Common myeloid progenitor, CD34-positive (primary cell): ENCODE results near the gene TTR.

ENCODE experiments used
- CTCF ChIA-PET: fragments of 350-600 bp; sonication (Branson Sonifier 250); formaldehyde crosslinking; loops from one replicate; lab custom pipeline; 2021; ENCODE audit warnings: antibody characterized with exemption; lab: Charles Lee
- POLR2A ChIA-PET: fragments of 350-600 bp; sonication (Branson Sonifier 250); formaldehyde crosslinking; loops from one replicate; lab custom pipeline; 2021; ENCODE audit warnings: antibody characterized with exemption; lab: Charles Lee
- DNase-seq, 3 donors: peaks; one replicate each; pipeline versions ENCODE4 v3.0.0 to v3.0.0-alpha.2; 2013
- H3K27ac ChIP-seq, 2 experiments: 1 replicate in 1 of 2; 2 replicates in 1 of 2; pipeline ENCODE4 v1.7.0; 2013; ENCODE audit warnings: inconsistent platforms in 2 of 2, low read length in 2 of 2, mild to moderate bottlenecking in 2 of 2, low read depth in 1 of 2, moderate library complexity in 1 of 2; ENCODE audit not compliant: severe bottlenecking in 2 of 2, insufficient read depth in 1 of 2, poor library complexity in 1 of 2
- H3K27me3 ChIP-seq, 5 experiments: replicated peaks in 2 of 5; 1 replicate in 3 of 5; 2 replicates in 2 of 5; pipeline versions ENCODE4 v1.6.1 to v1.7.0; 2013; ENCODE audit warnings: low read length in 4 of 5, mild to moderate bottlenecking in 2 of 5, moderate library complexity in 2 of 5, inconsistent platforms in 1 of 5; ENCODE audit not compliant: insufficient read depth in 5 of 5, control insufficient read depth in 4 of 5
- H3K36me3 ChIP-seq, 4 experiments: 1 replicate in 2 of 4; 2 replicates in 2 of 4; pipeline versions ENCODE4 v1.6.1 to v1.7.0; 2013; ENCODE audit warnings: low read length in 3 of 4, control low read depth in 1 of 4, mild to moderate bottlenecking in 1 of 4; ENCODE audit not compliant: control insufficient read depth in 4 of 4, insufficient read depth in 4 of 4
- H3K4me1 ChIP-seq, 4 experiments: 1 replicate in 3 of 4; 2 replicates in 1 of 4; pipeline versions ENCODE4 v1.6.1 to v1.7.1; 2013; ENCODE audit warnings: low read length in 3 of 4, mild to moderate bottlenecking in 3 of 4, control low read depth in 1 of 4, inconsistent platforms in 1 of 4, moderate library complexity in 1 of 4; ENCODE audit not compliant: control insufficient read depth in 4 of 4, insufficient read depth in 4 of 4; ENCODE audit errors: control extremely low read depth in 1 of 4
- H3K4me3 ChIP-seq, 7 experiments: 1 replicate in 4 of 7; 2 replicates in 3 of 7; pipeline versions ENCODE4 v1.5.1 to v1.7.0; 2013; ENCODE audit warnings: mild to moderate bottlenecking in 7 of 7, low read length in 6 of 7, moderate library complexity in 6 of 7, inconsistent platforms in 2 of 7, low read depth in 2 of 7, control low read depth in 1 of 7; ENCODE audit not compliant: insufficient read depth in 4 of 7, control insufficient read depth in 1 of 7; ENCODE audit errors: extremely low read depth in 1 of 7
- H3K9me3 ChIP-seq, 5 experiments: 1 replicate in 4 of 5; 2 replicates in 1 of 5; pipeline versions ENCODE4 v1.6.1 to v1.7.1; 2013; ENCODE audit warnings: low read length in 4 of 5, mild to moderate bottlenecking in 2 of 5, inconsistent platforms in 1 of 5, low read depth in 1 of 5, moderate library complexity in 1 of 5; ENCODE audit not compliant: control insufficient read depth in 4 of 5, insufficient read depth in 2 of 5; ENCODE audit errors: control extremely low read depth in 1 of 5
- WGBS: methylation state at CpG from one replicate; pipeline ENCODE4 v1.1.5; 2013; ENCODE audit not compliant: insufficient coverage; 5-methylcytosine and 5-hydroxymethylcytosine counted together

The TTR gene

GRCh38 chr18:31643003-31643402 lies 51.3 kb downstream of the TTR start:
- H3K36me3 ChIP-seq = peaks cover 12 to 34% (median 24%) of the 10 kb centered on the region in 4 experiments
- H3K4me3 ChIP-seq = no peak overlapping the region
- H3K27ac ChIP-seq = no peak overlapping the region
- ChIA-PET CTCF (interaction anchor here (1.2 kb wide), 1 partner anchor 12 kb away, joined by 3 read pairs; no protein-coding TSS in a partner anchor), POLR2A (no interaction called here)
- H3K4me1 ChIP-seq = peaks cover 0 to 26% (median 12%) of the 10 kb centered on the region in 4 experiments
- no peaks in the 10 kb centered on the region for H3K27me3 ChIP-seq
- WGBS = 100% methylated on average over 3 of the region's 4 CpGs
- H3K9me3 ChIP-seq = no peaks in the 10 kb centered on the region
- no peak for DNase-seq

- Histone ChIP-seq H3K36me3 (peaks cover 9 to 25% (median 17%) of the 10 kb centered on the region in 4 experiments), H3K4me1 (peaks cover 4 to 45% (median 26%) of the 10 kb centered on the region in 4 experiments), H3K4me3 (no peak overlapping the region), H3K27me3 (no peaks in the 10 kb centered on the region), H3K27ac (no peak overlapping the region), H3K9me3 (no peaks in the 10 kb centered on the region)
- WGBS = no CpG with 5 or more reads among the region's 4 CpGs
- peak in 2 of 3 donors; percentile 26 to 41 for DNase-seq
- ChIA-PET CTCF (interaction anchor here (2.0 kb wide), 1 partner anchor 14 kb away, joined by 11 read pairs; no protein-coding TSS in a partner anchor), POLR2A (interaction anchor here (0.8 kb wide), 1 partner anchor 37 kb away, joined by 4 read pairs; no protein-coding TSS in a partner anchor)
Observed at GRCh38 chr18:31645411-31645810, 53.7 kb downstream of the TTR start.

- Histone ChIP-seq H3K9me3 (no peaks in the 10 kb centered on the region), H3K36me3 (peaks cover 9 to 21% (median 13%) of the 10 kb centered on the region in 4 experiments), H3K27ac (peak overlapping the region; percentile 6 to 33), H3K4me3 (no peak overlapping the region), H3K27me3 (no peaks in the 10 kb centered on the region), H3K4me1 (peaks cover 7 to 56% (median 37%) of the 10 kb centered on the region in 4 experiments)
- DNase-seq = peak in 1 of 3 donors; percentile 25
- ChIA-PET CTCF (interaction anchor here (1.0 to 2.0 kb wide), 6 partner anchors 9 to 76 kb away, joined by 3 to 11 read pairs (median 4); no protein-coding TSS in a partner anchor), POLR2A (interaction anchor here (0.8 kb wide), 1 partner anchor 36 kb away, joined by 4 read pairs; no protein-coding TSS in a partner anchor)
- WGBS = 73% methylated on average over 4 of the region's 7 CpGs
Observed at GRCh38 chr18:31646332-31647126, 54.9 kb downstream of the TTR start.

GRCh38 chr18:31647127-31647753 lies 55.6 kb downstream of the TTR start:
- CTCF ChIA-PET = interaction anchor here (1.0 to 2.0 kb wide), 7 partner anchors 10 to 75 kb away, joined by 3 to 11 read pairs (median 5); no protein-coding TSS in a partner anchor
- Histone ChIP-seq H3K4me1 (peaks cover 9 to 62% (median 43%) of the 10 kb centered on the region in 4 experiments), H3K36me3 (peaks cover 7 to 15% (median 10%) of the 10 kb centered on the region in 4 experiments), H3K9me3 (no peaks in the 10 kb centered on the region), H3K4me3 (no peak overlapping the region), H3K27ac (peak overlapping the region in 1 of 2 experiments; percentile 33), H3K27me3 (no peaks in the 10 kb centered on the region)
- WGBS = 85% methylated on average over 4 of the region's 4 CpGs
- POLR2A ChIA-PET = no interaction called here
- no peak for DNase-seq
